Colonic mucosa (tissue), 4 donors: ENCODE measurements around the gene ZBTB20. TPM values are rescaled to one million over a fixed set of nuclear protein-coding genes. Genes with fewer than 3 reads are reported as not detected.

Experiments used
- DNase-seq: peaks from one replicate; pipeline ENCODE4 v3.0.0-alpha.2; 2020
- H3K27ac ChIP-seq: fragments of 200-600 bp; one replicate; pipeline ENCODE4 v1.8.0; 2021
- H3K27me3 ChIP-seq: fragments of 200-600 bp; one replicate; pipeline ENCODE4 v1.8.0; 2021
- H3K36me3 ChIP-seq: fragments of 200-600 bp; one replicate; pipeline ENCODE4 v1.8.0; 2021
- H3K4me1 ChIP-seq: fragments of 200-600 bp; one replicate; pipeline ENCODE4 v1.8.0; 2021; ENCODE audit warnings: mild to moderate bottlenecking
- H3K4me3 ChIP-seq: fragments of 200-600 bp; one replicate; pipeline ENCODE4 v1.8.0; 2021
- H3K9ac ChIP-seq, 2 donors: one replicate each; pipeline ENCODE4 v1.7.0; 2013; ENCODE audit warnings: control low read depth in 2 of 2, low read depth in 2 of 2, low read length in 2 of 2
- H3K9me3 ChIP-seq: fragments of 200-600 bp; one replicate; pipeline ENCODE4 v1.8.0; 2021
- CTCF ChIP-seq: fragments of 200-600 bp; IDR thresholded peaks from one replicate; pipeline ENCODE4 v1.8.0; 2022; ENCODE audit warnings: antibody characterized with exemption, mild to moderate bottlenecking
- intact Hi-C: fragments of 100-400 bp; cut with DNase I; formaldehyde crosslinking; loops from one replicate; pipeline ENCODE4 v1.14.1; 2022
- total RNA-seq, 2 donors: library from RNA; stranded (reverse); fragmentation: NEBNext Ultra II Directional in 1 of 2; extraction: Animal tissue kit (Norgen Biotek cat#: 25700) in 1 of 2; gene quantifications; one replicate each; pipeline ENCODE4 v1.2.1, GENCODE V29; 2021
- donor health status: healthy.
- donor health status: DM: no; HTN: no; CAD: no.
- donor health status: DM: no; HTN: no; CAD: no.

Gene ZBTB20
- total RNA-seq, 2 donors from 2014 or later = 12.7 to 21.2 TPM

- Histone ChIP-seq H3K9me3 (no peaks in the 10 kb centered on the region), H3K4me1 (no peaks in the 10 kb centered on the region), H3K36me3 (no peaks in the 10 kb centered on the region), H3K4me3 (no peak overlapping the region), H3K9ac (no peak overlapping the region), H3K27ac (no peak overlapping the region), H3K27me3 (no peaks in the 10 kb centered on the region)
- DNase-seq = peak; percentile 39
- TF ChIP-seq CTCF = no peak
- intact Hi-C loops = no loop called here
Observed at GRCh38 chr3:114331007-114331406, 816.1 kb downstream of the ZBTB20 start.

DNA sequence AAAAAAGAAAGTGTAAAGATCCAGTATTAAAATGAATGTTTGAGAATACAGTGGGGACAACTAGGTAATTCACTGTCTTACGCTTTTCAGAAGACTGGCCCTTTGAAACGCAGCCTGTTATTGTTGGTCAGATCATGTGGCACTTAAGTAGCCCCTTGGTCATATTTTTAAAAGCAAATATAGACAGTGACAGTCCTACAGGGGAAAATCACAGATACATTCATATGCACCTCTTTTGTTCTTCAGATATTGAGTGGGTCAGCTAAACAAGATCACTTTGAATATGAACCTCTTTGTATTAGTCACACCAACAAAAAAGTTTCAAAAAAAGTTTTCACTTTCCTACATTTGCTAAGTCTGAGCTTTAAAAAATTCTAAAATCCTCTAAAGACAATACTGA lies 817.3 kb downstream of the ZBTB20 start:
- no peak for DNase-seq
- Histone ChIP-seq H3K9me3 (no peaks in the 10 kb centered on the region), H3K4me1 (no peaks in the 10 kb centered on the region), H3K4me3 (no peak overlapping the region), H3K27me3 (no peaks in the 10 kb centered on the region), H3K36me3 (no peaks in the 10 kb centered on the region), H3K9ac (no peak overlapping the region), H3K27ac (no peak overlapping the region)
- no peak for TF ChIP-seq CTCF
- intact Hi-C loops = no loop called here

- Histone ChIP-seq H3K4me1 (no peaks in the 10 kb centered on the region), H3K4me3 (no peak overlapping the region), H3K9ac (no peak overlapping the region), H3K9me3 (no peaks in the 10 kb centered on the region), H3K36me3 (no peaks in the 10 kb centered on the region), H3K27ac (no peak overlapping the region), H3K27me3 (no peaks in the 10 kb centered on the region)
- TF ChIP-seq CTCF = no peak
- intact Hi-C loops = no loop called here
- no peak for DNase-seq
Observed at GRCh38 chr3:114328345-114328744, 818.7 kb downstream of the ZBTB20 start.

DNA sequence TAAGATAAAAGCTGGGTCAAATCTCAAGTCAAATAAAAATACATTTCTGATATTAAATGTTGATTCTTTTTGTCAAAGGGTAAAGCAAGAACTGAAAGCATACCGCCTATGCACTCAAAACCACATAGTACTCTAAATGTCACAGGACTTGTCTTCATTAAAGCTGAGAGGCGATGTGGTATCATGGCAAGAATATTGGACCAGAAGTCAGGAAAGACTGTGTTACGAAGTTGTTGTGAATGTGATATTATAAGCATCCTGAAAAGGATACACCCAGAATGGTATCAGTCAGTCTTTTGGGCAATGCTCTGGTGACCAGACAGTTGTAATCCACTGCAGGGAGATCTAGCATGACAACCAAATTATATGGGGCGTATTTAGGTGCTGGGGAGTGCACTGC lies 819.4 kb downstream of the ZBTB20 start:
- no peak overlapping the region for H3K9ac ChIP-seq
- TF ChIP-seq CTCF = no peak
- intact Hi-C loops = no loop called here
- no peak overlapping the region for H3K27ac ChIP-seq
- H3K4me3 ChIP-seq = no peak overlapping the region
- H3K4me1 ChIP-seq = no peaks in the 10 kb centered on the region
- H3K36me3 ChIP-seq = no peaks in the 10 kb centered on the region
- no peaks in the 10 kb centered on the region for H3K9me3 ChIP-seq
- DNase-seq = no peak
- no peaks in the 10 kb centered on the region for H3K27me3 ChIP-seq

DNA sequence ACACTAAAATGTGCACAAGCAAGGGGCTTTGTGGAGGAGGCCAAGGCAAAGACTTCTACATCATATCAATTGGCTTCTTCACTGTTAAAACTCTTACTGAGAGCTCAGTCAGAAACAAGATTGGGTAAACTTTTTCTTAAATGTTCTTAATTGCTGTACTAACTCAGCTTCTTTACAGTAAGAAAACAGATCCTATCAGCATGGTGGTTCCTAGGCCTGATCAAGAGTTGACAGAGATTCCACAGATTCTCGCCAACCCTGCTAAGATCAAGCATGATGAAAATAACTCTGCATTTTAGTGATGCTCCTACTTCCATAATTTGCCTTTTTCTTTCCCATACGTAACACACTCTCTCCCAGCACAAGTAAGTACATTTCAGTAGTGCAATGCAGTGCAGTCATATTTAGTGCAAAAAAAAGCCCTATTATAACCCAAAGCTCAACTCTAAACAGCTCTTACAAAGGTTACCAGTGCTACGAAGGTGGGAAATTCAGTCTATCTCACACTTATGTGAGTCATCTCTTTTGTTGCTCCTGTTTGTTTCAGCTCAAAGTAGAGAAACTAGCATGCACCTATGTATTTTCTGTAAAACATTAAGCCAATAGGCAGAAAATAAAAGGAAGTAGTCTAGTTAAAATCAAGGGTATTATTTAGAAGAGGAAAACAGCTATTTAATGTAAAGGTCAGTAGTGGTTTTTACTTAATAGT lies 823.4 kb downstream of the ZBTB20 start:
- Histone ChIP-seq H3K27ac (no peak overlapping the region), H3K9me3 (no peaks in the 10 kb centered on the region), H3K27me3 (no peaks in the 10 kb centered on the region), H3K4me1 (no peaks in the 10 kb centered on the region), H3K36me3 (no peaks in the 10 kb centered on the region), H3K4me3 (no peak overlapping the region), H3K9ac (no peak overlapping the region)
- intact Hi-C loops = no loop called here
- DNase-seq = no peak
- TF ChIP-seq CTCF = no peak
